Lower leg skin (tissue), 3 donors: ENCODE results near the gene NGLY1.

Source experiments
- POLR2A ChIP-seq, 2 donors: fragments of 450-650 bp; IDR thresholded peaks; one replicate each; pipeline ENCODE4 v1.6.1; 2016 to 2017; ENCODE audit warnings: antibody characterized with exemption in 2 of 2, mild to moderate bottlenecking in 1 of 2, moderate library complexity in 1 of 2
- TF ChIP-seq, protein P1 (sequence below), 3 donors: fragments of 450-650 bp; IDR thresholded peaks; one replicate each; pipeline ENCODE4 v1.5.1; 2016; ENCODE audit warnings: antibody characterized with exemption in 3 of 3, mild to moderate bottlenecking in 3 of 3, moderate library complexity in 2 of 3

DNA sequence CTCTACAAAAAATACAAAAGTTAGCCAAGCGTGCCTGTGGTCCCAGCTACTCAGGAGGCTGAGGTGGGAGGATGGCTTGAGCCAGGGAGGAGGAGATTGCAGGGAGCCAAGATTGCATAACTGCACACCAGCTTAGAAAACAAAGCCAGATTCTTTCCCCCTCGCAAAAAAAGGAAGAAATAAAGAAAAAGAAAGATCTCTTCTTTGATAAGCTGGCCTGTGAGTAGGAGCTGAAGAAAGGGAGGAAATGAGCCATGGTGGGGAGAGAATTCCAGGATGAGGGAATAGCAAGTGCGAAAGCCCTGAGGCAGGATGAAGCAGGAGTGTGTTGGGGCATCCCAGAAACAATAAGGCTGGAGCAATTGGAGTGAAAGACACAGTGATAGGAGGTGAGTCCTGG is 94.0 kb downstream of the NGLY1 start:
- TF ChIP-seq, protein P1, sequence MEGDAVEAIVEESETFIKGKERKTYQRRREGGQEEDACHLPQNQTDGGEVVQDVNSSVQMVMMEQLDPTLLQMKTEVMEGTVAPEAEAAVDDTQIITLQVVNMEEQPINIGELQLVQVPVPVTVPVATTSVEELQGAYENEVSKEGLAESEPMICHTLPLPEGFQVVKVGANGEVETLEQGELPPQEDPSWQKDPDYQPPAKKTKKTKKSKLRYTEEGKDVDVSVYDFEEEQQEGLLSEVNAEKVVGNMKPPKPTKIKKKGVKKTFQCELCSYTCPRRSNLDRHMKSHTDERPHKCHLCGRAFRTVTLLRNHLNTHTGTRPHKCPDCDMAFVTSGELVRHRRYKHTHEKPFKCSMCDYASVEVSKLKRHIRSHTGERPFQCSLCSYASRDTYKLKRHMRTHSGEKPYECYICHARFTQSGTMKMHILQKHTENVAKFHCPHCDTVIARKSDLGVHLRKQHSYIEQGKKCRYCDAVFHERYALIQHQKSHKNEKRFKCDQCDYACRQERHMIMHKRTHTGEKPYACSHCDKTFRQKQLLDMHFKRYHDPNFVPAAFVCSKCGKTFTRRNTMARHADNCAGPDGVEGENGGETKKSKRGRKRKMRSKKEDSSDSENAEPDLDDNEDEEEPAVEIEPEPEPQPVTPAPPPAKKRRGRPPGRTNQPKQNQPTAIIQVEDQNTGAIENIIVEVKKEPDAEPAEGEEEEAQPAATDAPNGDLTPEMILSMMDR (IDR thresholded peaks at IDR 0.05): no peak
- no peak for TF ChIP-seq POLR2A (IDR thresholded peaks at IDR 0.05)
